AG09309 (cell line): ENCODE data around the gene EVA1A.

Experiments used
- DNase-seq: peaks from one replicate; pipeline ENCODE4 v3.0.0-alpha.2; 2010; ENCODE audit warnings: low read depth
- H3K4me3 ChIP-seq: 2 replicates; pipeline ENCODE4 v1.5.1; 2011; ENCODE audit warnings: mild to moderate bottlenecking, low read depth, low read length, moderate library complexity; ENCODE audit not compliant: control insufficient read depth
- CTCF ChIP-seq: IDR thresholded peaks from 2 replicates; pipeline ENCODE4 v1.5.1; 2011; ENCODE audit warnings: mild to moderate bottlenecking, low read depth, low read length, inconsistent platforms; ENCODE audit not compliant: insufficient read depth, control insufficient read depth; ENCODE audit errors: missing control alignments

EVA1A gene

GRCh38 chr2:75476761-75477160, 84.0 kb downstream of the EVA1A start:
- TF ChIP-seq CTCF = no peak
- H3K4me3 ChIP-seq = no peak overlapping the region
- no peak for DNase-seq

- TF ChIP-seq CTCF = no peak
- DNase-seq = no peak
- no peak overlapping the region for H3K4me3 ChIP-seq
Measured at GRCh38 chr2:75475976-75476375, 84.8 kb downstream of the EVA1A start.

GRCh38 chr2:75475049-75475448, 85.7 kb downstream of the EVA1A start:
- no peak for DNase-seq
- H3K4me3 ChIP-seq = no peak overlapping the region
- TF ChIP-seq CTCF = no peak

GRCh38 chr2:75474115-75474514, 86.6 kb downstream of the EVA1A start:
- no peak overlapping the region for H3K4me3 ChIP-seq
- DNase-seq = no peak
- TF ChIP-seq CTCF = no peak

GRCh38 chr2:75466708-75467311, 93.9 kb downstream of the EVA1A start:
- no peak for DNase-seq
- H3K4me3 ChIP-seq = no peak overlapping the region
- peak; percentile 62 for TF ChIP-seq CTCF

GRCh38 chr2:75465317-75465984, 95.3 kb downstream of the EVA1A start:
- peak; percentile 79 for TF ChIP-seq CTCF
- DNase-seq = no peak
- no peak overlapping the region for H3K4me3 ChIP-seq

- peak; percentile 77 for TF ChIP-seq CTCF
- no peak overlapping the region for H3K4me3 ChIP-seq
- DNase-seq = no peak
Measured at GRCh38 chr2:75464348-75464946, 96.3 kb downstream of the EVA1A start.
